H1 (cell line): ENCODE data around the gene NECAP2. TPM values are rescaled to one million over a fixed set of nuclear protein-coding genes. Genes with fewer than 3 reads are reported as not detected.

Source experiments
- CEBPB ChIP-seq: IDR thresholded peaks from 2 replicates; pipeline ENCODE4 v1.6.1; 2012; ENCODE audit warnings: low read depth, low read length
- CTCF ChIP-seq, 3 experiments: IDR thresholded peaks; 1 replicate in 2 of 3; 2 replicates in 1 of 3; pipeline versions ENCODE4 v1.5.1 to v1.6.1; 2011; ENCODE audit warnings: low read length in 3 of 3, mild to moderate bottlenecking in 3 of 3, inconsistent platforms in 2 of 3, low read depth in 1 of 3, moderate library complexity in 1 of 3; ENCODE audit not compliant: insufficient read depth in 1 of 3; ENCODE audit errors: control extremely low read depth in 1 of 3
- polyA plus RNA-seq, 7 experiments: library from polyadenylated mRNA; depleted of rRNA in 3 of 7; stranded (reverse) in 5 of 7; unstranded in 2 of 7; fragments of >200 nt in 5 of 7; fragments of 200-250 nt in 2 of 7; gene quantifications; 1 replicate in 5 of 7; 2 replicates in 1 of 7; 4 replicates in 1 of 7; pipeline versions ENCODE4 v1.2.1 to v1.2.3, GENCODE V29; 2011 to 2013; ENCODE audit warnings: missing spikeins in 2 of 7, mixed read lengths in 2 of 7
- total RNA-seq: library from RNA; stranded (reverse); fragmentation: NEBNext Ultra II Directional; extraction: Animal tissue kit (Norgen Biotek cat#: 25700); gene quantifications from 2 replicates; pipeline ENCODE4 v1.2.1, GENCODE V29; 2021

Gene NECAP2
- total and polyA plus RNA-seq, 2 of the 8 experiments (the other 6 are each of a cell fraction or from before 2014, with no cell fraction given) = 24.4 to 29.7 TPM

GRCh38 chr1:16438516-16438915 lies 2.0 kb upstream of the NECAP2 start (continued):
- no peak for TF ChIP-seq CEBPB
- TF ChIP-seq CTCF (IDR thresholded peaks at IDR 0.05; ENCODE audit: control extremely low read depth in 1 of 3, insufficient read depth in 1 of 3, low read depth in 1 of 3, low read length in 3 of 3) = no peak
- TF ChIP-seq, all 59 proteins: peak for 0
